Gastroesophageal sphincter (tissue), 3 donors: ENCODE measurements around the gene ZC3H7A.

ENCODE experiments used
- EP300 ChIP-seq: sonication (generic); formaldehyde crosslinking; IDR thresholded peaks from one replicate; pipeline ENCODE4 v1.6.1; 2017; ENCODE audit warnings: antibody characterized with exemption, mild to moderate bottlenecking
- POLR2A ChIP-seq, 2 donors: fragments of 450-650 bp; IDR thresholded peaks; one replicate each; pipeline ENCODE4 v1.6.1; 2017; ENCODE audit warnings: antibody characterized with exemption in 2 of 2, mild to moderate bottlenecking in 2 of 2, moderate library complexity in 1 of 2
- POLR2AphosphoS5 ChIP-seq: sonication (generic); formaldehyde crosslinking; IDR thresholded peaks from one replicate; pipeline ENCODE4 v1.6.1; 2017; ENCODE audit warnings: antibody characterized with exemption
- TF ChIP-seq, protein P1 (sequence below), 4 experiments: fragments of 200-600 bp in 2 of 4; fragments of 450-650 bp in 2 of 4; sonication (generic) in 1 of 4; IDR thresholded peaks; one replicate each; pipeline ENCODE4 v1.5.1; 2017 to 2019; ENCODE audit warnings: antibody characterized with exemption in 4 of 4, mild to moderate bottlenecking in 2 of 4, moderate library complexity in 2 of 4

DNA sequence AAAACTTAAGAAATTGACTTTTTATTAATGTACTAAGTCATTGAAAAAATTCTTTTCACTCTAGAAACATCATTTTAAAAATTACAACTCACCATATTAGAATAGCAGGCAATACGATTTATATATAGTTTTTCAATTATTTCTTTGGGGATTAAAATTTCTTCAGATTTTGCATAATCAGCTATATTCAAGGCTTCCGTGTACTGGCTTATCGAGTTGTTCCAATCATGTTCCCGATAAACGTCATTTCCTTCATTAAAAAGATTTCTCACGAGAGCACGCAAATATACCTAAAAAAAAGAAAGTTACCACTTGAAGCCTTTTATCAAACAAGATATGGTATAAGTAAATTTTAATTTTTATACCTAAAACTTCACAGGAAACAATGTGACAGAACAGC is 18.0 kb downstream of the ZC3H7A start:
- no peak for TF ChIP-seq POLR2AphosphoS5
- TF ChIP-seq, protein P1, sequence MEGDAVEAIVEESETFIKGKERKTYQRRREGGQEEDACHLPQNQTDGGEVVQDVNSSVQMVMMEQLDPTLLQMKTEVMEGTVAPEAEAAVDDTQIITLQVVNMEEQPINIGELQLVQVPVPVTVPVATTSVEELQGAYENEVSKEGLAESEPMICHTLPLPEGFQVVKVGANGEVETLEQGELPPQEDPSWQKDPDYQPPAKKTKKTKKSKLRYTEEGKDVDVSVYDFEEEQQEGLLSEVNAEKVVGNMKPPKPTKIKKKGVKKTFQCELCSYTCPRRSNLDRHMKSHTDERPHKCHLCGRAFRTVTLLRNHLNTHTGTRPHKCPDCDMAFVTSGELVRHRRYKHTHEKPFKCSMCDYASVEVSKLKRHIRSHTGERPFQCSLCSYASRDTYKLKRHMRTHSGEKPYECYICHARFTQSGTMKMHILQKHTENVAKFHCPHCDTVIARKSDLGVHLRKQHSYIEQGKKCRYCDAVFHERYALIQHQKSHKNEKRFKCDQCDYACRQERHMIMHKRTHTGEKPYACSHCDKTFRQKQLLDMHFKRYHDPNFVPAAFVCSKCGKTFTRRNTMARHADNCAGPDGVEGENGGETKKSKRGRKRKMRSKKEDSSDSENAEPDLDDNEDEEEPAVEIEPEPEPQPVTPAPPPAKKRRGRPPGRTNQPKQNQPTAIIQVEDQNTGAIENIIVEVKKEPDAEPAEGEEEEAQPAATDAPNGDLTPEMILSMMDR (IDR thresholded peaks at IDR 0.05) = no peak
- no peak for TF ChIP-seq EP300
- no peak for TF ChIP-seq POLR2A (IDR thresholded peaks at IDR 0.05)
